IPS-20b (cell line): ENCODE data around the gene GPM6B.

Experiments
- H3K27ac ChIP-seq: one replicate; pipeline ENCODE4 v1.5.1; 2013; ENCODE audit warnings: low read length
- H3K27me3 ChIP-seq: 2 replicates; pipeline ENCODE4 v1.6.1; 2013; ENCODE audit warnings: mild to moderate bottlenecking, low read length, inconsistent platforms; ENCODE audit not compliant: insufficient read depth
- H3K36me3 ChIP-seq: 2 replicates; pipeline ENCODE4 v1.6.1; 2013; ENCODE audit warnings: low read depth, mild to moderate bottlenecking, inconsistent platforms, low read length, moderate library complexity; ENCODE audit not compliant: insufficient read depth
- H3K4me1 ChIP-seq: 2 replicates; pipeline ENCODE4 v1.6.1; 2013; ENCODE audit warnings: mild to moderate bottlenecking, control low read depth, inconsistent platforms, low read length, moderate library complexity; ENCODE audit not compliant: insufficient read depth
- H3K4me3 ChIP-seq: 2 replicates; pipeline ENCODE4 v1.5.1; 2013; ENCODE audit warnings: mild to moderate bottlenecking, low read length, inconsistent platforms
- H3K9ac ChIP-seq: 2 replicates; pipeline ENCODE4 v1.6.1; 2013; ENCODE audit warnings: low read depth, mild to moderate bottlenecking, inconsistent platforms, low read length, moderate library complexity
- H3K9me3 ChIP-seq: 2 replicates; pipeline ENCODE4 v1.6.1; 2013; ENCODE audit warnings: mild to moderate bottlenecking, low read depth, low read length, inconsistent platforms; ENCODE audit not compliant: insufficient read depth

The GPM6B gene

DNA sequence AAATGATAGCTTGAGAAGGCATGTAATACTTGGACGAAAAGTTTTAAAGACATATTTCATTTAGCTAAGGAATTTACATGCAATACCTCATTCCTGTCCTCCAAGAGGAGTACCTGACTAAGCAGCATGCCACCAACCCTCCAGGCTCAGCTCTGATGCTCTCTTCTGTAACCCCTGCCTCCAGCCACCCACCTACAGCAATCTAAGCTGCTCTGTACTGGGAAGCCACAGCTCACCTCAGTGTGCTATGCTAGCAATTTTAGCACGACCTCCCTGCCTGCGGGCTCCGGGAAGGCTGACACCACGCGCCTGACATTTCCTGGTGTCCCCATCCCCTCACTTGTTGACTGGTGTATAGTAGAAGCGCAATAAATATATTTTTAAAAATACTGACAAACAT, 23.2 kb upstream of the GPM6B start:
- Histone ChIP-seq H3K36me3 (no peaks in the 10 kb centered on the region), H3K9me3 (no peaks in the 10 kb centered on the region), H3K4me3 (no peak overlapping the region), H3K9ac (no peak overlapping the region), H3K4me1 (peaks cover 26% of the 10 kb centered on the region), H3K27ac (no peak overlapping the region), H3K27me3 (no peaks in the 10 kb centered on the region)

DNA sequence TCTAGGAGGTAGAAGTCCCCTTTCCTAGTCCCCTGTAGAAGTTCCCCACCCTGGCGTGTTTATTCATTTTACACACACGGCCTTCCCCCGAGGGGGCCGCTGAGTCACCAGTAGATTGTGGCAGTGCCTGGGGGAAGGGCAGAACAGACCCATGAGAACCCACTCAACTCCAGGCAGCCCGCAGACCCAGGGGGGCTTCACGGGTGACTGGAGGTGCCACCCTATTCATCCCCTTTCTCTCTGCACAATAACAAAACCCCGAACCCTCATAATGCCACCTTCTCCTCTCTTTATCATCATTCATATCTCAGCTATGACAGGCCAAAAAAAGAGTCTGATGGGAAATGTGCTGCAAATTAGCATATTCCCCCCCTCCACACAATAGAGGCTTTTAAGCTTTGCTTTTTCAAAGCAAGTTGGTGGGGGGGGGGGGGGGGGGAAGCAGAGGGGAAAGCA, 20.4 kb upstream of the GPM6B start:
- peak overlapping the region; percentile 40; the same call in 1 of the 2 replicates for H3K4me3 ChIP-seq

DNA sequence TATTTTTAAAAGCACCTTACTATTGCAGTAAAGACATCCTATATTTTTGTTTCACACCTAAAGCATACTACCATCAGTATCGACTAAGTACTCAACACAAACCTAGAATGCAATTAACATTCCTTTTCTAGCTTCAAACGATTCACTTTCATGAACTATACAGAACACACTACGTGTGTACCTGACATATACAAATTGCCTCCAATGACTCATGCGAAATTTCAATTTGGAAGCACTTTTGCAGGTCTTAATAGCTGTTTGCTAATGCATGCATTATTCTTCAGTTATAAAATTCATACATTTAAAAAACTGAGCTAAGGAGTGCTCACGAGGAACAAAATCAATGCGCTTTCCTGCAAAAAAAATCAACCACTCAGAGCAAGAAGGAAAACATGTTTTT, 19.7 kb upstream of the GPM6B start:
- 0 out of 2 replicates have a peak overlapping the region, but pooled peaks have one; percentile 40 for H3K4me3 ChIP-seq
- H3K27me3 ChIP-seq: no peaks in the 10 kb centered on the region
- H3K4me1 ChIP-seq: peaks cover 26% of the 10 kb centered on the region
- H3K27ac ChIP-seq: no peak overlapping the region
- no peaks in the 10 kb centered on the region for H3K36me3 ChIP-seq
- H3K9ac ChIP-seq: no peak overlapping the region
- H3K9me3 ChIP-seq: no peaks in the 10 kb centered on the region

More for the DNA sequence above, 20.4 kb upstream of the GPM6B start:
- H3K9me3 ChIP-seq: no peaks in the 10 kb centered on the region
- no peak overlapping the region for H3K27ac ChIP-seq
- peaks cover 26% of the 10 kb centered on the region for H3K4me1 ChIP-seq
- no peaks in the 10 kb centered on the region for H3K27me3 ChIP-seq
- H3K36me3 ChIP-seq: no peaks in the 10 kb centered on the region
- no peak overlapping the region for H3K9ac ChIP-seq

DNA sequence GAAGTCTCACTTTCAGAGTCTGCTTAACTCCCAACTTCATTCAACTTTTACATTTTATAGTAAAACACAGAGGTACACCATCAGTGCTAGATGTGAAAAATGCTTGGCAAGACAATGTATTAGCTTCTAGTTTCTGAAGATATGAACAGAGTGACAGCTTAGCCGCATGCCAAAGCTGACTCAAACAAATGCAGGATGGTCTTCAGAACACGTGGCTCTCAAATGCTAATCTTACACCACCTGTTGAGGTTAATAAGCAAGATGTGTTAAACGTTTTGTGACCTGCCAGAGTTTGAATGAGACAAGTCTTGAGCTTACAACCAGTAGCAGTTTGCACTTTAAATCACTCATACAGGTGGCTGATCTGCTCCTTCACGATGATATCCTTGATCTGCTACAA, 18.9 kb upstream of the GPM6B start:
- Histone ChIP-seq H3K36me3 (no peaks in the 10 kb centered on the region), H3K9ac (no peak overlapping the region; the same call in 1 of the 2 replicates), H3K27ac (no peak overlapping the region), H3K9me3 (no peaks in the 10 kb centered on the region), H3K4me1 (peaks cover 26% of the 10 kb centered on the region), H3K27me3 (no peaks in the 10 kb centered on the region), H3K4me3 (no peak overlapping the region)

DNA sequence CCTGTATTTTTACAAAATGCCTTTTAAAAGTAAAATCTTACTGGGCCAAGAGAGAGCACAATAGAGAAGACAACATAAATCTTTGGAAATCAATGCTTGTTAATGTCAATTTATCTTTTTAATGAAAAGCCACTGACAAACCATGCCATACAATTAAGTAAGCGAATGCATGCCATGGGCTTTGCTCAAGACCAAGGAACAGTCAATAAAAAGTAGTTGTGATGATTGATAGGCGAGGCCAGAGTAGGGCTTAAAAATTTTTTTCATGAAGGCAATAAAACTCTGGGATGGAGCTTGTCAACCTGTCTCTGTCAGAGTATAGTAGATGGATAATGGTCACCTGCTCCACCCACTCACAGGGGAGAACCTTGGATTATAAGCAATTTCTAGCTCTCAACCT, 17.5 kb upstream of the GPM6B start:
- Histone ChIP-seq H3K9ac (no peak overlapping the region), H3K36me3 (no peaks in the 10 kb centered on the region), H3K9me3 (no peaks in the 10 kb centered on the region), H3K27ac (no peak overlapping the region), H3K27me3 (no peaks in the 10 kb centered on the region), H3K4me1 (peaks cover 26% of the 10 kb centered on the region), H3K4me3 (no peak overlapping the region)

DNA sequence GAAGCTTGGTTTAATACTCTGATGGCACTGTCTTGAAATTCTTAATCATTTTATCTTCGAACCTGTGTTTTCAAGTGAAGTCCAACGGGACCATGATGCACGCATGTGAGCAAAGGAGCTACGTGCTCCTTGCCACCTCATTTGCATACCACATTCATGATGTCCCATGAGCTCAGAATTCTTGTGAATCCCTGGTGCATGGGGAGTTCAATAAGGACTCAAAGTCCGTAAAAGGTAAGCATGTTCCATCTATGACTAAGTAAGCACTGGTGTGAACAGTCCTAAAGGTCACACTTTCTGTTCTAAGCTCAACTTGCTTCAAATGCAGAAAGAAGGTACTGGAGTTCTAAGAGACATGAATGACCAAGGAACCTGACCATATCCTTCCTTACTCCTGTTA, 13.1 kb upstream of the GPM6B start:
- Histone ChIP-seq H3K36me3 (no peaks in the 10 kb centered on the region), H3K27me3 (no peaks in the 10 kb centered on the region), H3K4me1 (no peaks in the 10 kb centered on the region; the same call in 1 of the 2 replicates)

DNA sequence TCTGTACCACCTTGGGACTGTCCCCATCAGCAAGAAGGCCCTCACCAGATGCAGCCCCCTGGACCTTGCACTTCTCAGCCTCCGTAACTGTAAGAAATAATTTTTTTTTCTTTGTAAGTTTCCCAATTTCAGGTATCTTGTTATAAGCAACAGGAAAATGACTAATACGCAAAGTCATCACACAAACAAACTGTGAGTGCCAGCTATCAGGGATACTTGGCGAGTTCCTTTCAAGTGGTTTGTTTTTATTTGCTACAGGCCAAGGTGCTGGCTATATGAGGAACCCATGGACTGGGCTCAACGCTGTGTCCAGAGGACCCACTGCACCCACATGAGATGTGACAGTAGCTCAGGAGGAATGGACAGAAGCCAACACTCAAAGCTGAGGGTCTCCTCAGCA, 11.5 kb upstream of the GPM6B start:
- Histone ChIP-seq H3K4me1 (no peaks in the 10 kb centered on the region; the same call in 1 of the 2 replicates), H3K36me3 (no peaks in the 10 kb centered on the region), H3K9ac (no peak overlapping the region), H3K4me3 (no peak overlapping the region), H3K27me3 (no peaks in the 10 kb centered on the region), H3K9me3 (no peaks in the 10 kb centered on the region), H3K27ac (no peak overlapping the region)

More for the DNA sequence above, 13.1 kb upstream of the GPM6B start:
- H3K4me3 ChIP-seq: no peak overlapping the region
- no peak overlapping the region for H3K27ac ChIP-seq
- H3K9ac ChIP-seq: no peak overlapping the region
- no peaks in the 10 kb centered on the region for H3K9me3 ChIP-seq

DNA sequence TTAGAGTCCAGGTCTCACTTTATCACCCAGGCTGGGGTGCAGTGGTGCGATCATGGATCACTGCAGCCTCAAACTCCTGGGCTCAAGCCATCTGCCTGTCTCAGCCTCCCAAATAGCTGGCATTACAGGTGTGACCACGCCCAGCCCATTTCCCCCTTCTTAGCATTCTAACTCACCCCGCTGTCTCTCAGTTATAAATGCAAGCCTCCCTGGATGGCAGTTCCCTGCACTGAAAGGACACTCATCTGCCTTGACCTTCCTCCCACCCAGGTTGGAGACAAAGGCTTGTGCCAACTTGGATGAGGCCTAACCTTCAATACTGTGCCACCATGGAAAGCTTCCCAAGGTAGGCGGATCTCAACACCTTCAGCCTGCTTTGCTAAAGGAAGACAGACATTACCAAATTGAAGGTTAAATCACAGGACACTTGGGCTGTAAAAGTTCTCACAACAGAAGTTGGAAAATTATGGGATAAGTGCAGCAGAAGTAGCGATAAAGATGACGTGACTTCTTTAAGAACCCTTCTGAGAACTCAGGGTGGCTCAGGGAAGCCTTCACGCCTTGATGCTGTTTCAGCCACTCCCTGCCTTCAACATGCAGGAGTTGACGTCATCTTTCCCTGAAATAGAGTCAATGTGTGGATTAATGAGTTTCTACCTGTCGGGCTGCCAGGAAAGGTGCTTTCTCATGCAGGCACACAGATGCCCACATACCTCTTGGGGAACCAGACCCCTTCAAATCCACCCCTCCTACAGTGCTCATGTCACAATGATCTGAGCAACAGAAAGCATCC, 10.6 kb upstream of the GPM6B start:
- Histone ChIP-seq H3K9me3 (no peaks in the 10 kb centered on the region), H3K4me1 (no peaks in the 10 kb centered on the region; the same call in 1 of the 2 replicates), H3K36me3 (no peaks in the 10 kb centered on the region), H3K27me3 (no peaks in the 10 kb centered on the region), H3K4me3 (no peak overlapping the region), H3K9ac (no peak overlapping the region), H3K27ac (no peak overlapping the region)

DNA sequence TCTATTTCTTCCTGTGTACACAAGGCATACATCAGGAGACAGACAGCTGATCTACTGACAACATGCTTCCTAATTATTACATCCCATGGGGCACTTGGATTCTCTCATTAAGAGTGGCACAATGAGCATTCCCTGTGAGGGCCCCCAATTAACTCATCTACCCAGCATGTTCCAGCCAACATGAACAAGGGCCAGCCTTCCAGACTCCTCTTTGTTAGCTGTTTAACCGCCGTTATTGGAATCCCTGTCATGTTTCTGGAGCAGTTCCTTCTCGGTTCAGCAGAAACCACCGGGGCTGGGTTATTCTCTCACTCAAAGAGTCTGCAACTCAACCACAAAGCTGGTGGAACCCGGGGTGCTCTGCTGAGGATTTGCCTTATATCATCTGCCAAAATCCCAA, 9.9 kb upstream of the GPM6B start:
- Histone ChIP-seq H3K4me1 (no peaks in the 10 kb centered on the region; the same call in 1 of the 2 replicates), H3K9me3 (no peaks in the 10 kb centered on the region), H3K27ac (no peak overlapping the region)

DNA sequence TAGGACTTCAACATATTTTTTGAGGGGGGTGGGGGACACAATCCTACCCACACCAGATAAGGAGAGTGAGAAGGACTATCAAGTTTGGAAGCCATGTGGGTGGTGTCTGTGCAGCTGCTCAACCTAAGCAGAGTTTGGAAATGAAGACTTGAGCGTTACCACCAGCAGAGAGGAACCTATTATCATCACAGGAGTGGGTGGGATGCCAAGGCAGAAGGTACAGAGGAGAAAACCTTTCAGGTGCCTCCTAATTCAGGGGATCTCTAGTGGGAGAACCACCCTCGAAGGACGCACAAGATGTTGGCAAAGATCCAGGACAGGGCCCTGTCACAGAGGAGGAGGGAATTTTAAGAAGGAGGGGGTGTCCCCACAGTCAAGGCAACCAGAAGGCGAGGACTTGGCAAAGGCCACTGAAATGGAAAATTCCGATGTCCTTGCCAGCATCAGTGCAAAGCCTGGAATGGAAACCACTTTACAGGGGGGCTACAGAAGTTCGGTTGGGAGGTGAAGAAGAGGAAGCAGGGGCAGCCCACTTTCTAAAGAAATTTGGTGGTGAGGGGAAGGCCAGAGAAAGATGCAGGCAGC, 8.4 kb upstream of the GPM6B start:
- Histone ChIP-seq H3K27me3 (no peaks in the 10 kb centered on the region), H3K9ac (no peak overlapping the region), H3K27ac (no peak overlapping the region), H3K36me3 (no peaks in the 10 kb centered on the region), H3K9me3 (no peaks in the 10 kb centered on the region), H3K4me3 (no peak overlapping the region), H3K4me1 (no peaks in the 10 kb centered on the region; the same call in 1 of the 2 replicates)

More for the DNA sequence above, 9.9 kb upstream of the GPM6B start:
- no peaks in the 10 kb centered on the region for H3K36me3 ChIP-seq
- no peak overlapping the region for H3K4me3 ChIP-seq
- H3K9ac ChIP-seq: no peak overlapping the region
- H3K27me3 ChIP-seq: no peaks in the 10 kb centered on the region

DNA sequence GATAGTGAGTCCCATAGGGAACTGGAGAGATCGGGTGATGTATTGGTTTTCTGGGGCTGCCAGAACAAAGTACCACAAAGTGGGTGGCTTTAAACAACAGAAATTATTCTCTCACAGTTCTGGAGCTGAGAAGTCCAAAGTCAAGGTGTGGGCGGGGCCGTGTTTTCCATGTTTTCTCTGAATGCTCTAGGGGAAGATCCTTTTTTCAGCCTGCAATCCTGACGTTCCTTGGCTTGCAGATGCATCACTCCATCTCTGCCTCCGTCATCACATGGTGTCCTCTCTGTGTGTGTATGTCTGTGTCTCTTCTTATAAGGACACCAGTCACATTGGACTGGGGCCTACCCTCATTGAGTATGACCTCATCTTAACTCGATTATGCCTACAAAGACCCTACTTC, 7.9 kb upstream of the GPM6B start:
- no peaks in the 10 kb centered on the region for H3K36me3 ChIP-seq
- no peaks in the 10 kb centered on the region; the same call in 1 of the 2 replicates for H3K4me1 ChIP-seq
- H3K9me3 ChIP-seq: no peaks in the 10 kb centered on the region
- H3K27ac ChIP-seq: no peak overlapping the region
- no peak overlapping the region for H3K9ac ChIP-seq
- no peaks in the 10 kb centered on the region for H3K27me3 ChIP-seq
- H3K4me3 ChIP-seq: no peak overlapping the region

DNA sequence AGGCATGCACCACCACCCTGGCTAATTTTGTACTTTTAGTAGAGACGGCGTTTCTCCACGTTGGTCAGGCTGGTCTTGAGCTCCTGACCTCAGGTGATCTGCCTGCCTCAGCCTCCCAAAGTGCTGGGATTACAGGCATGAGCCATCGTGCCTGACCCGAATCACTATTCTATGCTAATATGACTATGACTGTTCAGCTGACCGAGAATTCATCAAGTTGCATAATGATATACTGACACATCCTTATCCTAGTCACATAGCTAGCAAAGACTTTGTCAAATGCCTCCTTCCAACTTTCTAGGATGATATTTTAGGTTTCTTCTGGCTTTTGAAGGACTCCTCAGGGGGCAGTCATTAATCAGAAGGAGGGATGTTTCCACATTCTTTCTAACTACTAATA, 4.8 kb upstream of the GPM6B start:
- no peaks in the 10 kb centered on the region for H3K36me3 ChIP-seq
- no peak overlapping the region for H3K9ac ChIP-seq
- H3K9me3 ChIP-seq: no peaks in the 10 kb centered on the region
- H3K4me3 ChIP-seq: no peak overlapping the region
- H3K4me1 ChIP-seq: peaks cover 5% of the 10 kb centered on the region
- H3K27me3 ChIP-seq: no peaks in the 10 kb centered on the region
- H3K27ac ChIP-seq: no peak overlapping the region
